Aorta (tissue), 5 donors: Measurements from ENCODE around the gene PRDM13. TPM values are rescaled to one million over a fixed set of nuclear protein-coding genes. Genes with fewer than 3 reads are reported as not detected.
A peak's percentile ranks its signal among the peaks of the same experiment; 100 is the strongest.
"Not testable (repeated sequence)": the region's sequence is repeated elsewhere in the genome, so short reads cannot be mapped to it uniquely, and the experiment has no call there.

Experiments
- ATAC-seq: fragments of 200-7000 bp; cut with Tn5 transposase; one replicate; pipeline ENCODE4 v1.9.1; 2022; ENCODE audit warnings: moderate library complexity; ENCODE audit not compliant: low FRiP score
- DNase-seq, 2 donors: peaks; one replicate each; pipeline ENCODE4 v3.0.0-alpha.2; 2020
- H3K27ac ChIP-seq, 2 donors: one replicate each; pipeline ENCODE4 v1.5.1; 2013; ENCODE audit warnings: low read length in 2 of 2, mild to moderate bottlenecking in 2 of 2, moderate library complexity in 2 of 2, control low read depth in 1 of 2, inconsistent platforms in 1 of 2, low read depth in 1 of 2
- H3K27me3 ChIP-seq, 2 donors: one replicate each; pipeline ENCODE4 v1.6.1; 2013; ENCODE audit warnings: control low read depth in 1 of 2, low read length in 1 of 2, mild to moderate bottlenecking in 1 of 2, moderate library complexity in 1 of 2; ENCODE audit not compliant: insufficient read depth in 2 of 2, control insufficient read depth in 1 of 2
- H3K36me3 ChIP-seq, 2 donors: one replicate each; pipeline ENCODE4 v1.6.1; 2013; ENCODE audit warnings: control low read depth in 1 of 2, low read length in 1 of 2, mild to moderate bottlenecking in 1 of 2; ENCODE audit not compliant: insufficient read depth in 2 of 2, control insufficient read depth in 1 of 2
- H3K4me1 ChIP-seq, 2 donors: one replicate each; pipeline ENCODE4 v1.6.1; 2013; ENCODE audit warnings: low read length in 2 of 2, control low read depth in 1 of 2, mild to moderate bottlenecking in 1 of 2, moderate library complexity in 1 of 2; ENCODE audit not compliant: insufficient read depth in 2 of 2, control insufficient read depth in 1 of 2
- H3K4me3 ChIP-seq, 2 donors: one replicate each; pipeline ENCODE4 v1.5.1; 2013; ENCODE audit warnings: low read length in 2 of 2, control low read depth in 1 of 2, mild to moderate bottlenecking in 1 of 2
- H3K9me3 ChIP-seq: one replicate; pipeline ENCODE4 v1.6.1; 2013; ENCODE audit warnings: mild to moderate bottlenecking, low read length; ENCODE audit not compliant: control insufficient read depth
- WGBS, 2 donors: extraction: QIAGEN DNeasy Blood & Tissue Kit; methylation state at CpG; one replicate each; pipeline ENCODE4 v1.1.7; 2013; 5-methylcytosine and 5-hydroxymethylcytosine counted together
- intact Hi-C, 2 donors: fragments of 100-400 bp; cut with DNase I; formaldehyde crosslinking; loops; one replicate each; pipeline versions ENCODE4 v1.14.2 to v1.15.0; 2022
- polyA plus RNA-seq, 2 donors: library from polyadenylated mRNA; stranded (reverse); fragments of 200-250 nt; gene quantifications; one replicate each; pipeline ENCODE4 v1.2.3, GENCODE V29; 2013
- total RNA-seq, 2 donors: library from RNA; stranded (reverse); fragmentation: NEBNext Ultra II Directional; extraction: Animal tissue kit (Norgen Biotek cat#: 25700); gene quantifications; one replicate each; pipeline ENCODE4 v1.2.1, GENCODE V29; 2021
- donor health status: healthy with polysubstance abuse.
- donor health status: Bipolar disorder and iron deficiency.
- donor health status: DM: no; HTN: no; CAD: no.
- donor health status: DM: no; HTN: no; CAD: no.
- donor health status: DM: yes; HTN: yes; CAD: no.

Gene PRDM13
- total and polyA plus RNA-seq, 4 donors = not detected

- ATAC-seq, H3K27me3 ChIP-seq, DNase-seq, H3K4me3 ChIP-seq, intact Hi-C loops, H3K4me1 ChIP-seq, H3K27ac ChIP-seq, H3K36me3 ChIP-seq, H3K9me3 ChIP-seq: not testable (repeated sequence)
- WGBS, 2 donors = 71 to 81% methylated on average over 8 of the region's 8 CpGs
Observed at GRCh38 chr6:99594696-99595095, 11.9 kb upstream of the PRDM13 start.

- peak; percentile 33 for ATAC-seq
- peaks cover 2% of the 10 kb centered on the region for H3K9me3 ChIP-seq
- no peak overlapping the region for H3K4me3 ChIP-seq
- no peak for DNase-seq
- no peak overlapping the region for H3K27ac ChIP-seq
- WGBS, 2 donors = 8 to 10% methylated on average over 54 of the region's 54 CpGs
- no peaks in the 10 kb centered on the region for H3K36me3 ChIP-seq
- no peaks in the 10 kb centered on the region for H3K4me1 ChIP-seq
- no peaks in the 10 kb centered on the region for H3K27me3 ChIP-seq
- intact Hi-C loops = loop anchor here (5.0 to 10.0 kb wide), 2 partner anchors 140 to 852 kb away; no protein-coding TSS in a partner anchor
Observed at GRCh38 chr6:99602520-99603420, 3.9 kb upstream of the PRDM13 start.

- peaks cover 2% of the 10 kb centered on the region for H3K9me3 ChIP-seq
- no peak overlapping the region for H3K27ac ChIP-seq
- intact Hi-C loops = loop anchor here (5.0 to 10.0 kb wide), 2 partner anchors 139 to 851 kb away; no protein-coding TSS in a partner anchor
- peak in 1 of 2 donors; percentile 80 for DNase-seq
- no peak for ATAC-seq
- H3K27me3 ChIP-seq = no peaks in the 10 kb centered on the region
- WGBS, 2 donors = 2 to 3% methylated on average over 55 of the region's 55 CpGs
- no peak overlapping the region for H3K4me3 ChIP-seq
- no peaks in the 10 kb centered on the region for H3K36me3 ChIP-seq
- H3K4me1 ChIP-seq = no peaks in the 10 kb centered on the region
Observed at GRCh38 chr6:99603421-99604165, 3.0 kb upstream of the PRDM13 start.

DNA sequence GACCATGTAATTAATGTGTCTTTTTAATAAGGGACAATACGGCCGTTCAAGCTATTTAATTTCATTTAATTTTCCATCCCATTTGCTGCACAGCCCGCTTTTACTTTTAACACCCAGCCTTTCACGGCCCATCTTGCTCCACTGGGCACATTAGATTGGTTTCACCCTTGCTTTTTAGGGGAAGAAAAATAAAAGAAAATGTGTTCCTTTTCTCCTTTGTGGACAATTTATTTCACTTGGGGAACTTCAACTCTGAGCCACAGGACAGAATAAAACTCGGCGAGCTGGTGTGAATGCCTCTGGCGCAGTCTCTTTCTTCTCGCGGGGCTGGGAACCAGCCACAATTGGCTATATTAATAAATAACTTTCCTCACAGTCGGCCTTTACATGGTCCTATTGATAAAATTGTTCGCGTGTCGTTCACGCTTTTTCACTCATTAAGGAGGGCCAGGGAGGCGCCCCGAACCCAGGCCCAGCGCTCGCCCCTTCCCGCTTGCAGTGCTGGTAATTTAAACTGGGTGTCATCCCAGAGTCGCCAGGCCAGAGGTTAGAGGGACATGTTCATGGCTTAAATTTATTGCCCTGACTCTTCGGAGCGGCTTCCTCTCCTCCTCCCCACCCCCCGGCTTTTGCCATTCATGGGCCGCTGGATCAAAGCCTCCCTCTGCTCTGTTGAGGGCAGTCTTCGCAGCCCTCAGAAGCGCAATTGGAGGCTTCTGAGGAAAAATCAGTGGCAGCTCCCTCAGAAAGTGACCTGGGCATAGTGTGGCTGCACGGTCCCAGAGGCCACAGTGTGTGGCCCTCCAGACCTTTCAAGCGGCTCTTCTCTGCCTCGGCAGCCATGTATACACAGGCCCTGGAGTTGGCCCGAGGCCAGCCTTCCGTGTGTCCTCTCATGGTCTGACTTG is 2.2 kb upstream of the PRDM13 start:
- Histone ChIP-seq H3K27me3 (peaks cover 0 to 2% of the 10 kb centered on the region in 2 donors), H3K36me3 (no peaks in the 10 kb centered on the region), H3K27ac (no peak overlapping the region), H3K4me1 (no peaks in the 10 kb centered on the region), H3K4me3 (no peak overlapping the region), H3K9me3 (peaks cover 2% of the 10 kb centered on the region)
- intact Hi-C loops = loop anchor here (5.0 to 10.0 kb wide), 2 partner anchors 138 to 850 kb away; no protein-coding TSS in a partner anchor
- ATAC-seq = no peak
- DNase-seq = no peak
- WGBS, 2 donors = 19 to 20% methylated on average over 31 of the region's 31 CpGs

GRCh38 chr6:99605074-99605734 is 1.4 kb upstream of the PRDM13 start:
- Histone ChIP-seq H3K27me3 (peaks cover 0 to 2% of the 10 kb centered on the region in 2 donors), H3K4me1 (no peaks in the 10 kb centered on the region), H3K9me3 (peaks cover 2% of the 10 kb centered on the region), H3K4me3 (no peak overlapping the region), H3K27ac (no peak overlapping the region), H3K36me3 (no peaks in the 10 kb centered on the region)
- ATAC-seq (no peak), DNase-seq (no peak)
- 20 to 22% methylated on average over 20 of the region's 20 CpGs for WGBS, 2 donors
- intact Hi-C loops = loop anchor here in 1 of 2 donors (10.0 kb wide), 1 partner anchor 850 kb away; no protein-coding TSS in a partner anchor

- intact Hi-C loops = loop anchor here in 1 of 2 donors (10.0 kb wide), 1 partner anchor 849 kb away; no protein-coding TSS in a partner anchor
Observed at GRCh38 chr6:99605911-99606655, 550 bp upstream of the PRDM13 start.

GRCh38 chr6:99607416-99608036 is 893 bp downstream of the PRDM13 start:
- Histone ChIP-seq H3K4me1 (no peaks in the 10 kb centered on the region), H3K27me3 (peaks cover 0 to 3% of the 10 kb centered on the region in 2 donors), H3K4me3 (no peak overlapping the region), H3K27ac (no peak overlapping the region), H3K36me3 (no peaks in the 10 kb centered on the region), H3K9me3 (peaks cover 2% of the 10 kb centered on the region)
- intact Hi-C loops = loop anchor here in 1 of 2 donors (10.0 kb wide), 1 partner anchor 847 kb away; no protein-coding TSS in a partner anchor
- DNase-seq (no peak), ATAC-seq (no peak)
- 11 to 14% methylated on average over 34 of the region's 34 CpGs for WGBS, 2 donors

More at GRCh38 chr6:99605911-99606655, 550 bp upstream of the PRDM13 start:
- 16 to 21% methylated on average over 16 of the region's 16 CpGs for WGBS, 2 donors
- H3K4me1 ChIP-seq = no peaks in the 10 kb centered on the region
- no peak overlapping the region for H3K27ac ChIP-seq
- H3K36me3 ChIP-seq = no peaks in the 10 kb centered on the region
- H3K4me3 ChIP-seq = no peak overlapping the region
- ATAC-seq (no peak), DNase-seq (no peak)
- peaks cover 2% of the 10 kb centered on the region for H3K9me3 ChIP-seq
- H3K27me3 ChIP-seq = peaks cover 0 to 2% of the 10 kb centered on the region in 2 donors
